Fibroblast of skin of right quadriceps (primary cell): ENCODE results near the gene SLC17A7.

Source experiments
- DNase-seq: peaks from one replicate; pipeline ENCODE4 v3.0.0-alpha.2; 2013

Gene SLC17A7

DNA sequence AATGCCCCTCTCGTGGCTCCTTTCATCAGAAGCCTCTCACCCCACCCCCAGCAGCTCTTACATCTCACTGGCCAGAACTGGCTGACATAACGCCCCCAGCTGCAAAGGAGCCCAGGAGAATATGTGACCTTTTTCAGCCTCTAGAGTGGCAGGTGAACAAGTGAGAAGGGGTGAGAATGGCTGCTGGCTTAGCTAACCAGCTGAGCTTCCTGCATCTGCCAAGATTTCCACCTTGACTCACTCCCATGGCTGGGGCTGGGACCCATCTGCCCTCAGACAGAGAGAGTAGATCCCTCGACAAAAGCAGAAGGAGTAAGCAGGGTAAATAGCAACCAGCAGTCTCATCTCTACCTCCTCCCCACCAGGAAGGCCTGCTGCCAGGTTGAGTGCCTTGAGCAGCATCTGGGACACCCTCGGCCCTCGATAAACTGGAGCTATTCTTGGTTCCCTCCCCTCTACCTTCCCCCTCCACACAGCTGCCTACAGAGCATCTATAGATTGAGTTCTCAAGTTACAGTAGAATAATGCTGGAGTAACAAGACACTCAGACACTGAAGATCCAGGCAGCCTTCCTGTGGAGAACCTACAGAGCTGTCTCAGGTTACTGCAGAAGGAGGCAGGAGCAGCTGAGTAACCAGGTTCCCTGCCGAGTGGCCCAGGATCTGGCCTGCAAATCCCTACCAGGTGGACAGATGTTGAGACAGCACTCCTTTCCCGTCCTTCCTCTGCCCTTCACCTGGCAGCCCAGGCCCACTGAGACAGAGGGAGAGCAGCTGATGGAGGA, 37.7 kb downstream of the SLC17A7 start:
- peak; percentile 64 for DNase-seq

DNA sequence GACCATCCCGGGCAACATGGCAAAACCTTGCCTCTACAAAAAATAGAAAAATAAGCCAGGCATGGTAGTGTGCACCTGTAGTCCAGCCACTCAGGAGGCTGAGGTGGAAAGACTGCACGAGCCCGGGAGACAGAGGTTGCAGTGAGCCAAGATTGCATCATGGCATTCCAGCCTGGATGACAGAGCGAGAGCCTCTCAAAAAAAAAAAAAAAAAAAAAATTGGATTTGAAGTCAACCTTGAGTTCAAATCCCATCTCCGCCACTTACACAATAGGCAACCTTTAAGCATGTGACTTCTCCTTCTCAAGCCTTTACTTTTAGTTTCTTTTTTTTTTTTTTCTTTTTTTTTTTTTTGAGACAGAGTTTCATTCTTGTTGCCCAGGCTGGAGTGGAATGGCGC, 41.3 kb downstream of the SLC17A7 start:
- no peak for DNase-seq

DNA sequence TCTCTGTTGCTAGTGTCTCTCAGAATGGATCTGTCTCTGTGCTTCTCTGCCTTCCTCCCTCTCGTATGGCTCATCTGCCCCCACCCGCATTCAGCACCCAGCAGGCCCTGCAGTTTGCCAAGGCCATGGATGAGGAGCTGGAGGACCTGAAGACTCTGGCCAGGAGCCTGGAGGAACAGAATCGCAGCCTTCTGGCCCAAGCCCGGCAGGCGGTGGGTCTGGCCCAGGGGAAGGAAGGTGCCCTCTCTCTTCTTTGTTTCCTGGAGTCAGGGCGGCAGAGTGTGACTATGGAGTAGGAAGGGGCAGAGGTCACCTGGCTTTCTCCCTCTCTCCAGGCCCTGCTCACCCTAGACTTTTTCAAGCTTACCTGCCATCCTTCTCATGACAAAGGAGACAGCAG, 42.4 kb downstream of the SLC17A7 start:
- no peak for DNase-seq

DNA sequence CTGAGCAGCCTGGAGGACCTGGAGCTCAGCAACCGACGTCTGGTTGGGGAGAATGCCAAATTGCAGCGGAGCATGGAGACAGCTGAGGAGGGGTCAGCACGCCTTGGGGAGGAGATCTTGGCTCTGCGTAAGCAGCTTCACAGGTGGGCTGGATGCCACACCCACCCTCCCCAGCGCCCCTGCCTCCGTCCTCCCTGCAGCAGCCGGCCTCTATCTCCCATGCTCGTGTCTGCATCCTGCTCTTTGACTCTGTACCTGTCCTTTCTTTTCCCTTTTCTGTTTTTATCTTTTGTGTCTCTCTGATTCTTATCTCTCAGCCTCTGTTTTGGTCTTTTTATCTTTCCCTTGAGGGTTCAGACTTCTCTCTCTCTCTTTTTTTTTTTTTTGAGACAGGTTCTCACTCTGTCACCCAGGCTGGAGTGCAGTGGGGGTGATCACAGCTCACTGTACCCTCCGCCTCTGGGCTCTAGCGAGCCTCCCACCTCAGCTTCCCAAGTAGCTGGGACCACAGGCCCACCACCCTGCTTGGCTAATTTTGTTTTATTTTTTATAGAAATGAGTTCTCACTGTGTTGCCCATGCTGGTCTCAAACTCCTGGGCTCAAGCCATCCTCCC, 43.2 kb downstream of the SLC17A7 start:
- DNase-seq, result no peak

DNA sequence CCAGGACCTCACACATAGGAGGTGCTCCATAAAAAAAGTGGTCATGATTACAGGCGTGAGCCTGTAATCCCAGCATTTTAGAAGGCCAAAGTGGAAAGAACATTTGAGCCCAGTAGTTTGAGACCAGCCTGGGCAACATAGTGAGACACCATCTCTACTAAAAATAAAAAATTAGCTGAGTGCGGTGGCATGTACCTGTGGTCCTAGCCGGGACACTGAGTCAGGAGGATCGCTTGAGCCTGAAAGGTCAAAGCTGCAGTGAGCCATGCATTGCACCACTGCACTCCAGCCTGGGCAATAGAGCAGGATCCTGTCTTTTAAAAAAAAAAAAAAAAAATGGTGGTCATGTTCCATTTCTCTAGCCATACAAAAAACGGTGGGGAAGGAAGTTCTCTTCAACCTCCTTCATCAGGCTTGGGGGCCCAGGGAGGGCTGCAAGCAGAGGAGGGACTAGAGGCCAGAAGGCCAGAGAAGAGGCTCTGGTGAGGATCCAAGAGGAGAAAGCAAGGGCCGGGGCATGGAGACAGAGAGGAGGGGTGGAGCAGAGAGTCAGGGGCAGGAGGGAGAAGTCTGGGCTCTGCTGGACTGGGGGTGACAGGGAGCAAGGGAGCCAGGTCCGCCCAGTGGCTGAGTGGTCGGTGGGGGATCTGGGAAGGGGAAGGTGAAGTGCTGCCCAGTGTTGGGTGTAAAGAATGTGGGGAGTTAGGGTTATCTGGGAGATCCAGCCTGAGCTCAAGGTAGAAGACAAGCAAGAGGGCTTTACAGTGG, 44.4 kb downstream of the SLC17A7 start:
- no peak for DNase-seq

DNA sequence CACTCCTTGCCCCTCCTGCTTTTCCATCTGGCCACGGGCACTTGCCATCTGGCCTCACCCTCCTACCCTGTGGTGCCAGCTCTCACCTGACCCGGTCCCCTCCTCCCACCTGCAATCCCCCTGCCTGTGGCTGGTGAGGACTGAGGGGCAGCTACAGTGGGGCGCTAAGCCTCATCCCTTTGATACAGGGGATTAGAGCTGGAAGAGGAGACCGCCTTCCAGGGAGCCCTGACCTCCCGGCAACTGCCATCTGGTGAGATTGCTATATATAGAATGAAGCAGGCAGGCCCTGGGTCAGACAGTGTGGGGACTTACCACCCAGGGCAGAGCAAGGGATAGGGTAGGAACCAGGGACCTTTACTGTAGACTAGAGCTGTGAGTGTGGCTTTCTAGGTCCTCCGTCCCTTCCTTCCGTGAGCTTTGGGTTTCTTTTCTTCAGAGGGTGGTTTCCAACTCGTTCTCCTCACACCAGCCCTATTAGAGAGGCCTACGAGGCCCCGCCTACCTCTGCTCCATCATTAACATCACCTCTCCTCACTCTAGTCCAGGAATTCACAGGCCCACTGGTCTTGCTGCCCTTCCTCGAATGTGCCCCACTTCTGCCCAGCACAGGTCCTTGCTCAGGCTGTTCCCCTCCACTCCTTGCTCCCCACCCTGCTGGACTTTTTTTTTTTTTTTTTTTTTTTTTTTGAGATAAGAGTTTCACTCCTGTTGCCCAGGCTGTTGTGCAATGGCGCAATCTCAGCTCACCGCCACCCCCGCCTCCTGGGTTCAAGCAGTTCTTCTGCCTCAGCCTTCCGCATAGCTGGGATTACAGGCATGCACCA, 45.5 kb downstream of the SLC17A7 start:
- DNase-seq, result no peak

DNA sequence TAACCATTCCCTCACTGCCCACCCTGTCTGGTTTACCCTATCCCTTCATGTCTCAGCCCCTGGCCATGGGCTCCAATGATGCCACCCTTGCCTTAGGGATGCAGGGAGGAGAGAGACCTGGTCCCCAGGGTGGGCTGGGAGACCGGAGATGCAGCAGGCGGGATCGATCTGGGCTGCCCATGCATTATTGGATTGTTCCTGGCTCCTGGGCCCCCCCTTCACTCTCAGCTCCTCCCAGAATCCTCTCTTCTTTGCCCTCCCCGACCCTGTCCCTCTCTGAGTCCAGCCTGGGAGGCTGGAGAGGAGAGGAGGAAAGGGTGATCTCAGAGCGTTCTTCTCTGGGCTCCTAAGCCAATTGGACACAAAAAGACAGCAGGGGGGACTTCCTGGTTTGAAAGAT, 47.4 kb downstream of the SLC17A7 start:
- DNase-seq, result no peak

DNA sequence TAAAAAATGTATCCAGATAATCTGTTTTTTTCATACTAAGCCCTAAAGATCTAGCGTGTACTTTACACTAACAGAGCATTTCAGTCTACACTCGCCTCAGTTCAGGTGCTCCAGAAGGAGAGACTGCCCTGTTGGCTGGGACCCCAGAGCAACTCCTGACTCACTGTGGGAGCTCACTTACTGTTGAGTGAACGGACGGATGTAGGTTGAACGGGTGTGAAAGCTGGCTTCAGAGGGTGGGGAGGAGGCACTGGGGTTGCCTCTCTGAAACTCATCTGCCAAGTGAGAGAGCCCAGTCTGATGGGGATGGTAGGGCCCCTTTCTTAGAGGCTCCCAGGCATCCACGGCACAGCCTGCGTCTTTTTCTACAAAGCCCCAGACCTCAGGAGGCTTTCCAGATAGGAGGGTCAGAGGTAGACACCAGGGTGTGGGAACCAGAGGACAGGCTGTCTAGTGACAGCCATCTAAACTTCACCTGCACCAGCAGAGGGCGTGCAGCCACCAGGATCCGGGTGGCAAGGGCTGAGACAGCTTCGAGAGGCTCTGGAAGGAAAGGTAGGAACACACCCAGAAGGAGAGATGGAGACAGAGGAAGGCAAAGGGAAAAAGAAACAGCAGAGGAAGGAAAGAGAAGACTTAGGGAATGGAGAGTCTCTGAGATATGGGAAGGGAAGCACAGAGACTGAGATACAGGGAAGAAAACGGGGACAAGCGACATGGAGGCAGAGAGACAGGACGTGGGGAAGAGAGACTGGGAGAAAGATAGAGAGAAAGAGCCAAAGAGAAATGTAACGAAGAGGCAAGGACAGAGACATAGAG, 49.5 kb downstream of the SLC17A7 start:
- peak; percentile 63 for DNase-seq

DNA sequence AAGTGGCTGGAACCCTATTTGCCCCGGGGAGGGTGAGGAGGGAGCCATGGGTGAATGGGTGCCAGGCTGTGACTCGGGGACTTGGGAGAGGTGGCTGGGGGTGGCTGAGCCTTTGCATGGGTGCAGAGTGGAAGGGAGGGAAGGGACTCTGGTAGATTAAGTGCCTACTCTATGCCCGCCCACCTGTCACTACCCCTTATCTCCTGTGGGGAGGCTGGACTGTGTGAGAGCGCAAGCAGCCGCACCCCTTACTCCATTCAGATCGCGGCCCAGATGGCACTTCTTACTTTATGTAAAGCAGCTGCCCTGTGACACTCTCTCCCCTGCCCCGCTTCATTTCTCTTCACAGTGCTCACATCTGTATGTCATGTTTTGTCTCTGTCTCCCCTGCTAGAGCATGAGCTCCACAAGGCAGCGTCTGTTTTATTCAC, 50.4 kb downstream of the SLC17A7 start:
- DNase-seq, result no peak

DNA sequence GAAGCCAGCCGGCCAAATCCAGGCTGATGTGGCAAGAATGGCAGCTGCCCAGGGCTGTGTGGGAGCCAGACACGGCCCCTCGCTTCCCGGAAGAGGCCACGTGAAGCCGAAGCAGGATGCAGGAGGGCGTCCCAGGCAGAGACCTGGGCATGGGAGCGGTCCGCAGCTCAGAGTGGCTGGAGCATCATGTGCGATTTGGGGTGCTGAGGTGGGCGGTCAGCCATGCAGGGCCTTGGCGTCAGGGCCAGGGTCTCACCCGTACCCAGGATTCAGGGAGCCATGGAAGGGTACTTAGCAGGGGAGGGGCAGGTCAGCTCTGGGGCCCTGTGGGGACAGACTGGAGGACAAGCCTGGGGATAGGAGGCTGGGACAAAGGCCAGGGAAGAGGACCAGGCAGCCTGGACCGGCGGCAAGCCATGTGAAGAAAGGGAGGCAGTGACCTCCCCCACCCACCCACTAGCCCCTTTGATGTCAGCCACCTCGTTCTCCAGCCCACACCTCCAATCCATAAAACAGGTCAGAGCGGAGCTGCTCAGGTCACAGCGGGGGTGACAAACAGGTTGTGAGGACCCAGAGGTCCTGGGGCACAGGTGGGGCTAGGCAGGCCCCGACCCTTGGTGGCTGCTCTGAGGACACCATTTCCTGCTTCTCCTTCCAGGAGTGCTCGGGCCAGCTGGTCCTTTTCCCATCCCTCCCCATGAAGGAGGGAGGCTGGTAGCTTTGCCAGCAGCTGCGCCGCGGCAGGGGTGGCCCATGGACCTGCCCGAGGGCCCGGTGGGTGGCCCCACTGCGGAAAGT, 51.0 kb downstream of the SLC17A7 start:
- DNase-seq, result no peak

DNA sequence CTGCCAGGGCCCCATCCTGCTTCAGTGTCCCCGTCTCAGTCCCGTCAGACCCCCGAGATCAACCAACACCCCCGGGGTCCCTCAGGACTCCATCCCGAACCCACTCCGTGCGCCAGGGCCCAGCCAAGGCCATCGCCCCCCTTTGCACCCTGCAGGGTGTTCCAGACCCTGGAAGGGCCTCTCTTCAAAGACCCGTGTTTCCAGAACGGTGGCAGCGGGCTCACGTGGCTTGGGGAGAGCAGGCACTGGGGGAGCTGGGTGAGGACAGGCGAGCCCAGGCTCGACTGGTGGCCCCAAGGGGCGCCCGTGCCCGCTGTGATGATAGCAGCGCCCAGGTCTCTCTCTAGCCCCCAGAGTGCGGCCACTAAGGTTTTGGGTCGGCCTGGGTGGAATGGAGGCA, 51.9 kb downstream of the SLC17A7 start:
- DNase-seq, result no peak

DNA sequence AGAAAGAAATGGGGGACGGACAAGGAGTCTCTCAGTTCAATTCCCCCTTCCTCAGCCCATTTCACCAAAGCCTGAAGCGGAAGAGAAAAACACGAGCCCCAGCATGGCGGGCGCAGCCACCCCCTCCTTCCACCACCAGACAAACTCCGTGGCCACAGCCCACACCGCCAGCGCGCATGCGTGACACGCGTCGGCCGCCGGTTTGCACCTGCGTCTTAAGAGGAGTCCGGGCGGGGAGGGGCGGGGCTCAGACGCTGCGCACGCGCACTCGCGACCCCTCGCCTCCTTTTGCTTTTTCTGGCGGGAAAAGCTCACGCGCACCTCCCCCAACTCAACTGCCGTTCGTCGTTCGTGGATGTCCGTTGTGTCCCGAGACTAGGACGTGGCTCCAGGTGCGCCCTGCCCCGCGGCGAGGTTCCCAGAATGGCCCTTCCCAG, 53.4 kb downstream of the SLC17A7 start, which contains the start of gene KASH5:
KASH5 (plus strand) TSS at position 314 of the 437 bp plus-strand sequence. CDS start 2,635 bp downstream, outside the sequence.
- peak; percentile 27 for DNase-seq

DNA sequence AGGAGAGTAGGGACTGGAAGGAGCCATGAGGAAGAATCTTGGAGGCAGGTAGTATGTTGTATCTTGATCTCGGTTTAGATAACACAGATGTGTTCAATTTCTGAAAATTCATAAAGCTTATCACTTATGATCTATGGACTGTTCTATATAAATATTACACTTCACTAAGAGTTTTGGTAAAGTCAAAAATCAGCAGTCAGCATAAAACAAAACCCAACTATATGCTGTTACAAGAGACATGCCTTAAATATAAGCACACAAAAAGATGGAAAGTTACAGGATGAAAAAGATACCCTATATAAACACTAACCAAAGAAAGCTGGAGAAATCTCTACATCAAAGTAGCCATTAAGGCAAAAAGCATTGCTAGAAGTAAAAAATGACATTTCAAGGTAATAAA, 57.7 kb downstream of the SLC17A7 start:
- DNase-seq, result no peak

DNA sequence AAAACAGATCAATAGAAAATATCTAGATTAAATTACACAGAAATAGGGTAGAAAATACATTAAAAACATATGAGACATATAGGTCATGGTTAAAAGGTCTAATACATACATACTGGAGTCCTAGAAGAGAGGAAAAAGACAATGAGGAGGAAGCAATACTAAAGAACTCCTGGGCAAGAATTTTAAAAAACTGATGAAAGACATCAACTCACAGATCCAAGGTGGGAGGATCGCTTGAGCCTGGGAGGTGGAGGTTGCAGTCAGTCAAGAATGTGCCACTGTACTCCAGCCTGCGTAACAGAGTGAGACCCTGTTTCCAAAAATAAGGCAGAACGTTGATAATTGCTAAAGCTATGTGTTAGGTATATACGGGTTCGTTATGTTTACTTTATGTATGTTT, 58.7 kb downstream of the SLC17A7 start:
- DNase-seq, result no peak

DNA sequence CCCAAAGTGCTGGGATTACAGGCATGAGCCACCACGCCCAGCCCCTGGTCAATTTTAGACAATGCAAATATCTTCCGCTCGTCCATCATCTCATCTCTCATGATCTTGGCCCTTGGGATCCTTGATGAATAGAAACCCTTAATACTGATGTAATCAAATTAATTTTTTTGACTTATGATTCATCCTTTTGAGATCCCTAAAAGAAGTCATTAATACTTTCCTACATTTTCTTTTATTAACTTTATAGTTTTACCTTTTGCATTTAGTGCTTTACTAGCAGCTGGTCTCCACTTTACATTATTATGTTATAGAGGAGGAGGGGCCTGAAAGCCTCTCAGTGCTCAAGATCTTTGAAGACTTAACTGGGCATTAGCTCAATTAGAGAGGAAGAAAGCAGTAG, 60.9 kb downstream of the SLC17A7 start:
- no peak for DNase-seq
